ENCODE data around the gene SYT15.
"Not testable (repeated sequence)": the region's sequence is repeated elsewhere in the genome, so short reads cannot be mapped to it uniquely, and the experiment has no call there.

Gene SYT15

GRCh38 chr10:46593307-46593706 lies 14.4 kb downstream of the SYT15 start:
- not testable (repeated sequence) for DNase-seq

- DNase-seq: not testable (repeated sequence)
Observed at GRCh38 chr10:46594453-46595063, 15.6 kb downstream of the SYT15 start.

- not testable (repeated sequence) for DNase-seq
Observed at GRCh38 chr10:46596570-46596969, 17.6 kb downstream of the SYT15 start.

- not testable (repeated sequence) for DNase-seq
Observed at GRCh38 chr10:46597616-46598246, 18.8 kb downstream of the SYT15 start.

GRCh38 chr10:46600516-46600915 lies 21.6 kb downstream of the SYT15 start:
- DNase-seq: not testable (repeated sequence)

- not testable (repeated sequence) for DNase-seq
Observed at GRCh38 chr10:46615540-46615939, 36.6 kb downstream of the SYT15 start.

GRCh38 chr10:46616227-46616626 lies 37.3 kb downstream of the SYT15 start:
- not testable (repeated sequence) for DNase-seq

- DNase-seq: not testable (repeated sequence)
Observed at GRCh38 chr10:46617134-46617533, 38.2 kb downstream of the SYT15 start.

GRCh38 chr10:46617913-46618312 lies 39.0 kb downstream of the SYT15 start:
- DNase-seq: not testable (repeated sequence)

- DNase-seq: not testable (repeated sequence)
Observed at GRCh38 chr10:46623899-46624654, 45.1 kb downstream of the SYT15 start.

- not testable (repeated sequence) for DNase-seq
Observed at GRCh38 chr10:46629805-46630204, 50.9 kb downstream of the SYT15 start.

GRCh38 chr10:46630816-46631215 lies 51.9 kb downstream of the SYT15 start:
- DNase-seq: not testable (repeated sequence)

GRCh38 chr10:46631683-46632082 lies 52.8 kb downstream of the SYT15 start:
- not testable (repeated sequence) for DNase-seq

GRCh38 chr10:46634698-46635097 lies 55.8 kb downstream of the SYT15 start:
- not testable (repeated sequence) for DNase-seq

- DNase-seq: not testable (repeated sequence)
Observed at GRCh38 chr10:46635364-46635959, 56.5 kb downstream of the SYT15 start.

- not testable (repeated sequence) for DNase-seq
Observed at GRCh38 chr10:46640005-46640404, 61.1 kb downstream of the SYT15 start.

All from NK-92 treated with Interleukin-12 subunit alpha and Interleukin-12 subunit beta, amount 100 ng/mL, for 24 hours (cell line).